Mesenteric fat pad (tissue), 1 donor: ENCODE data around the gene PTPRN2. TPM values are rescaled to one million over a fixed set of nuclear protein-coding genes. Genes with fewer than 3 reads are reported as not detected.

Source experiments
- DNase-seq: peaks from one replicate; pipeline ENCODE4 v3.0.0-alpha.2; 2020; ENCODE audit warnings: low spot score
- total RNA-seq: library from RNA; stranded (reverse); fragmentation: NEBNext Ultra II Directional; extraction: Animal tissue kit (Norgen Biotek cat#: 25700); gene quantifications from one replicate; pipeline ENCODE4 v1.2.1, GENCODE V29; 2021
- donor health status: DM: yes; HTN: yes; CAD: no.

PTPRN2 gene
- total RNA-seq, 1 donor from 2014 or later: 2.6 TPM

- no peak for DNase-seq
Measured at GRCh38 chr7:157839226-157839625, 748.4 kb downstream of the PTPRN2 start.

DNA sequence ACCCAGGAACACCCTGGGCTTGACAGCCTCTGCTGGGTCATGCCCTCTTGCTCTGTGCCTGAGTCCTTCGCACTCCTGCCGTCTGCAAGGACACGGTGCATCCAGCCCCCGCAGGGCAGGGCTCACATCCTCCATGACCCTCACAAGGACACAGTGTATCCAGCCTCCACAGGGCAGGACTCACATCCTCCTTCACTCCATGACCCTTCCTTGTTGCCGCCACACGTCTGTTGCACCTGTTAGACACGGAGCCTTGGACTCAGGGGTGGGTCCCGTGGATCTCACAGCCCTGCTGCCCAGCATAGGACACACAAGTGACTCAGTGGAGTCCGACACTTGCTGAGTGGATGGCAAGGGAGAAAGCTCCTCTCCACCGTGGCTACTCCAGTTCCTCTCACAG is 750.1 kb downstream of the PTPRN2 start:
- no peak for DNase-seq

GRCh38 chr7:157837047-157837446 is 750.6 kb downstream of the PTPRN2 start:
- DNase-seq: no peak

- DNase-seq: no peak
Measured at GRCh38 chr7:157834501-157835163, 753.0 kb downstream of the PTPRN2 start.

GRCh38 chr7:157832866-157833607 is 754.6 kb downstream of the PTPRN2 start:
- DNase-seq: no peak

DNA sequence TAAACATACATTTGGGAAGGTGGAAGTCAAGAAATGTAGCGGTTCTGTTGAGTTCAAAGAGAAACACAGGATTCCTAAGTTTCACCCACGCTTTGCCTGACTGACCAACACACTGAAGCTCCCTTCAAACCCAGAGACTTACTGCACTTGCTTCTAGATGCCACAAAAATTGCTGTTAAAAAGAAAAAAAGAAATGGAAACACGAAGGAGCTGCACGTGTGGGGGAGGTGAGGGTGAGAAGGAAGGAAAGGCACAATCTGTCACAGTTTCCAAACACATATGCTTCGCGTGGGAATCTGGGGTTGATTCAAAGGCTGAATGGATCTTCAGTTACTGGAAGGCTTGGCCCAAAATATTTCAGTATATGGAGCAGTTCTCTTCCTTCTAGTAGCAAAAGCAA is 755.2 kb downstream of the PTPRN2 start:
- no peak for DNase-seq

- no peak for DNase-seq
Measured at GRCh38 chr7:157832006-157832405, 755.6 kb downstream of the PTPRN2 start.

DNA sequence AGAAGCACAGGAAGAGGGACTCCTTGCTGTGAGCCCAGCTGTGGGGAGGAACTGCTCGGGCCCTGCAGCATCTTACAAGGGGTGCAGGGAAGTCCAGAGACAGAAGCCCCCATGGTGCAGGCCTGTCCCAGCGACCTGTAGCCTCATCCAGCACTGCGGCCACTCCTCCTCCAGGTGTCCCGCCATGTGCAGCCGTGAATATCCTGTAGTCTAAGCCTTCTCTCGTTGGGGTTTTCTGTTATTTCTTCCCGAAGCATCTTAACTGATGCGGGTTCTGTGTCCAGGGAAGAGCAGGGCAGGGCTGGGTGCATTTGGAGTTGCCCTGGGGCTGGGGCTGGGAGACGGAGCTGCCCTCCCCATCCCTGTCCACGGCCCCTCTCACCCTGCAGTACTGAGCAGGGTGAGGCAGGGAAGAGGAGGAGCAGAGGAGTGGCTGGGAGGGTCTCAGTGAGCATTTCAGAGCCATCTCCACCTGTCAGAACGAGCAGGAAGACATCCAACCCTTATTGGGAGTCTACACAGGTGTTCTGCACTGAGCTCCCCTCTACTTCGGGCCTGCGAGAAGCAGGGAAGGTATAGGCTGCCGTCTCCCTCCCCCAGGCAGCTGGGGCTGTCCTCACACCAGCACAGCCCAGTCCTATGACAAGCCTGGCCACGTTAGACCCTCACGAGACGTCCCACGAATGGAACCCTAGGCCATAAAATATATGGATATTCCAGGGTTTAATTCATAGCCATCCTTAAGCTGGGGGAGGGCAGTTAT is 756.3 kb downstream of the PTPRN2 start:
- no peak for DNase-seq

DNA sequence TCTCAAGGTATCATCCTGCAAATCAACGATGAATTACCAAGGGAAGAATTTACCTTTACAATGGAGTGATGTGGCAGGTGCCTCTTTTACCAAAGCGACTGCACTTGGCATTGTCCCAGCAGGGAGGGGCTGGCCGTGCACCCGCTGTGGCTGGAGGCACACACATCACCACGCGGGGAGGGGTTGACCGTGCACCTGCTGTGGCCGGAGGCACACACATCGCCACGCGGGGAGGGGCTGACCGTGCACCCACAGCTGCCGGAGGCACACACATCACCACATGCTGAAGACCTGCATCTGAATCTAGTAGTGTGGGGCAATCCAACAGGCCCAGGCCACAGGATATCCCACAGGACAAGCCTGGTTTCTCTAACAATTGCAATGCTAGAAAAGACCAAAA is 757.3 kb downstream of the PTPRN2 start:
- no peak for DNase-seq

GRCh38 chr7:157829491-157829890 is 758.1 kb downstream of the PTPRN2 start:
- no peak for DNase-seq

- DNase-seq: no peak
Measured at GRCh38 chr7:157828881-157829280, 758.7 kb downstream of the PTPRN2 start.

- DNase-seq: no peak
Measured at GRCh38 chr7:157828190-157828589, 759.4 kb downstream of the PTPRN2 start.

DNA sequence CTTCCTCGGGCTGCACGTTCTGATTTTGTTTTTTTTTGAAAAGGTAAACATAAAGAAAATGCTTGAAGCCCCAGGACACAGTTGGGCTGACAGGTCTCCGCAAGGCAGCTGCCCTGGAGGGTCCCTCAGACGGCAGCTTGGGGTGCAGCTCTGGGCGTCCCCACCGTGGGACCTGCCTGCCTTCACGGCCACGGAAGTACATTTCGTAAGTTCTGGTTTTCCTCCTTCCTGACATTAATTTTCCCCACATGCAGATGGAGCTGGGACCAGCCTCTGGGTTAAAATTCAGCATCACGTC is 759.8 kb downstream of the PTPRN2 start:
- DNase-seq: no peak

DNA sequence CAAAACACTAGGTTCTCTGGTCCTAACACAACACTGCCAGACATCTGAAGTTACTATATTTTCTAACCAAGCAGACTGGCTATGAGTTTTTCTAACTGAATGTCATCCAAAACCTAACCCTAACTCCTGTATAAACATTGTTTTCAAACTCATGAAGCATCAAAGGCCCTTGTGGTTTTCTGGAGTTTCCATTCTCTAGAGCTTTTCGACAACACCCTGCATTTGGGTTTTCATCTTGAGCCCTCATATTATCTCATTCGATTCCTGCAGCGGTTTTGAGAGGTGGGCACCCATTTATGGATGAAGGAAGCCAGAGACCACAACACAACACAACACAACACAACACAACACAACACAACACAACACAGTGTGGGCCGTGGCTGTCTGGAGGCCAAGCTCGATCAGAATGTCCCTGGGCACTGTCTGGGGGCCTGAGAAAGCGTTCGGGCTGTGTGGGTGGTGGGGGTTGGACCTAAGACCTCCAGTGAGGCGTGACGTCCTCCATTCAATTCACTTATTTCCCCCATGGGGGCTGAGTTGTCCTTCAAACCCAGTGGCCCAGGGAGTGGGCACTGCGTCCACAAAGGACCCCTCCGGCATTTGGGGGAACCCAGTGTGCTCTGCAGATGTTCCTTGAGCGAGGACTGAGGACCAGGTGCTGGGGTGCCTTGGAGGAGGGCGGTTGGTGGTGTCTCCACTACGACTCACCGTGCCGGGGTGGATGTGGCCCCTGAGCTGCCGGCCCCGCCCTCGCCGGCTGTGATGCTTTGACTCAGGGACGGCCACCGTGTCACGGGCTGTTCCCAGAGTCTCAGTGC is 760.4 kb downstream of the PTPRN2 start:
- no peak for DNase-seq

DNA sequence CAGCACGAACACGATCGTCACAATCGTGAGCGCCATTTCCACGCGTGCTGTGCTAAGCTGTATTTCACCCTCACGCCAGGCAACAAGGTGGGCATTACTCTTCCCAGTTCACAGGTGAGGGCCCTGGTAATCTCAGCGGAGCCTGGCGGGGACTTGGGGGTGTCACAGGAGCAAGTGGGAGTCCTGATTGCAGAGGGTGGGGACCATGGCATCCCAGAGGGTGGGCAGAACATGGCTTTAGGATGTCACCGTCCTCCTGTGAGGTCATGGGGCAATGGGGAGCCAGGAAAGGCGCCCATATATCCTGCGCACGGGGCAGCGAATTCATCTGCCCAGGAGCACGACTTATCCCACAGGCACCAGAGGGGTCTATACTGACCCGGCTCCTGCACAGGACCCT is 761.1 kb downstream of the PTPRN2 start:
- DNase-seq: no peak

- DNase-seq: no peak
Measured at GRCh38 chr7:157825325-157825724, 762.3 kb downstream of the PTPRN2 start.

DNA sequence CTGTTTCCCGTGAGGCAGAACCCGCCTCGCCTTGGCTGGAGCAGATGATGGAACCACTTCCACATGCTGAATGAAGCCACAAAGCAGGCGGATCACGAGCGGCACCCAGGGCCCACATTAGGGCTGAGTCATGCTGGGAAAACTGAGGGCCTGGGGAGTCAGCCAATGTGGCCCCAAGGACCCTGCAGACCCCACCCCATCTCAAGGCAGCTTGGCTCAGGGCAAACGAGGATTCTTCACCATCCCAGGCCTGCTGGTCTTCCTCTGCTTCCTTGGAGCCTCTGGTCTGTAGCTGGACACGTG is 762.9 kb downstream of the PTPRN2 start:
- no peak for DNase-seq

DNA sequence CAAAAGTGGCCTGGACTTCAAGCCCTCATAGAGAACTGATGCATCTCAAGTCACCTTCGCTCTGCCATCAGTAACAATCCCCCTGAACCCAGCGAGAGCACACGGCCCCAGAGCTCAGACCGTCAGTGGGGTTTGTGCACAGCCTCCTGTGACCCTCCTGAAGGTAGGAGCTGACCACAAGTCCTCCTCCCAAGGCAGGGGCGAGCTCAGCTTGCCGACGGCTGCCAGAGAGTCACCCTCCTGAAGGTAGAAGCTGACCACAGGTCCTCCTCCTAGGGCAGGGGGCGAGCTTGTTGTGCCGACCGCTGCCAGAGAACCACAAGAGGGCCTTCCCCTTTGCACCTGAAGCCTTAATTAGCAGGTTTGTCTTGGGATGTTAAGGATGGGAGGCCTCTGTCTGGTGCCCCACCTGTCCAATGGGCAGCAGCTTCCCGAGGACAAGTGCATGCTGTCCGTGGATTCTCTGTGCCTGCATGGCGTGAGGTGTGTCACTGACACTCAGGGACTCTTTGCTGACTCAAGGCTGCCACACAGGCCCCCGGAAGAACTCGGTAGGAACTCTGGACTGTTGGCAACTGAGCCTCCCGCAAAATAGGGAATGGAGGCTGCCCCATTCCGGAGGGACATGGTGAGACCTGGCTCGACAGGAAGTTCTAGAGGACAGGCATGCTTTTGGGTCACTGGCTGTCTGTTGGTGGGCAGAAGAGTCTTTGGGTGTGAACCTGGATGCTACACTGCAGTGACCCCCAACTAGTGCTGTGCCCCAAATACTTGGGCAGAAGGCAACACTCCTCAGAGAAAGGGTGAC is 763.4 kb downstream of the PTPRN2 start:
- no peak for DNase-seq

DNA sequence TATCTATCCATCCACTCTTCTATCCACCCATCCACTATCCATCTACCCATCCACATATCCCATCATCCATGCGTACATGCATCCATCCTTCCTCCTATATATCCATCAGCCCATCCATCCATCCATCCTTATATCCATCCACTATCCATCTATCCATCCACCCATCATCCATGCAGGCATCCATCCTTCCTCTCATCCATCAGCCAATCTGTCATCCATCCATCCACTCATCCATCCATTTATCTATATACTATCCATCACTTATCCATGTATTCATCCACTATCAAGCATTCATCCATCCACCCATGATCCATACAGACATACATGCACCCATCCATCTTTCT is 765.0 kb downstream of the PTPRN2 start:
- DNase-seq: no peak

GRCh38 chr7:157821959-157822687 is 765.5 kb downstream of the PTPRN2 start:
- DNase-seq: no peak
